Adipose tissue (tissue), 3 donors: ENCODE results near the gene TSPOAP1. TPM values are rescaled to one million over a fixed set of nuclear protein-coding genes. Genes with fewer than 3 reads are reported as not detected.

Experiments used
- H3K27ac ChIP-seq: one replicate; pipeline ENCODE4 v1.5.1; 2013; ENCODE audit warnings: low read depth, low read length
- WGBS, 3 donors: extraction: QIAGEN DNeasy Blood & Tissue Kit; methylation state at CpG; one replicate each; pipeline ENCODE4 v1.1.7; 2013; 5-methylcytosine and 5-hydroxymethylcytosine counted together
- polyA plus RNA-seq, 3 donors: library from polyadenylated mRNA; stranded (reverse); fragments of 200-250 nt; gene quantifications; one replicate each; pipeline ENCODE4 v1.2.3, GENCODE V29; 2013
- donor health status: healthy with polysubstance abuse.
- donor health status: Bipolar disorder and iron deficiency.
- donor health status: healthy.

The TSPOAP1 gene
- polyA plus RNA-seq, 3 donors = 4.4 to 11.9 (median 5.3) TPM

GRCh38 chr17:58263773-58264172 lies 64.8 kb downstream of the TSPOAP1 start:
- no peak overlapping the region for H3K27ac ChIP-seq
- WGBS, 3 donors = 66 to 85% (median 75%) methylated on average over 1 of the region's 1 CpG

DNA sequence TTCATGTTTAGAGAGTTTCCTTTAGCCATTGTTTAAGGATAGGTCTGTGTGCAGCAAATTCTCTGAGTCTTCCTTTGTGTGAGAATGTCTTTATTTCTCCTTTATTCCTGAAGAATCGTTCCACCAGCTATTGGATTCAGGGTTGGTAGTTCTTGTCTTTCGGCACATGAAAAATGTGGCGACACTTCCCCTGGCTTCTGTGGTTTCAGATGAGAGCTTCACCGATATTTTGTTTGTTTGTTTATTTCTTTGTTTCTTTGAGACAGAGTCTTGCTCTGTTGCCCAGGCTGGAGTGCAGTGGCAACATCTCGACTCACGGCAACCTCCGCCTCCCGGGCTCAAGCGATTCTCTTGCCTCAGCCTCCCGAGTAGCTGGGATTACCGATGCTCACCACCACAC lies 66.4 kb downstream of the TSPOAP1 start:
- no peak overlapping the region for H3K27ac ChIP-seq
- 78 to 85% (median 82%) methylated on average over 11 of the region's 11 CpGs for WGBS, 3 donors

DNA sequence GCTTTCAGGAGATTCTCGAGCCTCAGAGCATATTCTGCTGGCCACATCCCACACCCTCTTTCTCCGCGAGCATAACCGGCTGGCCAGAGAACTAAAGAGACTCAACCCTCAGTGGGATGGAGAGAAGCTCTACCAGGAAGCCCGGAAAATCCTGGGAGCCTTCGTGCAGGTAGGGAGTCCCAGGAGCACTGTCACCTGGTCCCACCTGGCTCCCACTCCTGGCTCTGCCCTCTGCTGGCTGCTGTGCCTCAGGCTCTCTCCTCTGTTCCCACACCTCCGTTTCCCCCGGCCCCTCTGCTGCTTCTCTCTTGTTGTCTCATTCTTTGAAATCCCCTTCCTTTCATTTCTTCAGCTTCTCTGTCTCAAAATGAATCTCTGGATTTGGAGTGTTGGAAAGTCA lies 73.8 kb downstream of the TSPOAP1 start:
- WGBS, 3 donors = 22 to 27% (median 24%) methylated on average over 8 of the region's 8 CpGs
- no peak overlapping the region for H3K27ac ChIP-seq

DNA sequence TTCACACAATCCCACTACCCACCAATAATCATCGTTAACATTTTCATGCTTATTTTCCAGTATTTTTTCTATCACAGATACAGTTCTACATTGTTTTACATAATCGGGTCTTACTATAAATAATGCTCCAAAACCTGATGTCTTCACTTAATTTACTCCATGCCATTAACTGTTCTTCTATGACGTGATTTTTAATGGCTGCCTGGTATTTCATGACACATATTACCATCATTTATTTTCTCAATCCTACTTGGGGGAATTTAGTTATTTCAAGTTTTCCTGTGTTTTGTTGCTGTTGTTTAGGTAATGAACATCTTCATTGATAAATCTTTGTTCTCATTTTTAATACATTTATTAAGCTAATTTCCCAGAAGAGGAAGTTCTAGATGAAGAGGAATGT lies 75.5 kb downstream of the TSPOAP1 start:
- 80 to 86% (median 81%) methylated on average over 3 of the region's 3 CpGs for WGBS, 3 donors
- no peak overlapping the region for H3K27ac ChIP-seq

DNA sequence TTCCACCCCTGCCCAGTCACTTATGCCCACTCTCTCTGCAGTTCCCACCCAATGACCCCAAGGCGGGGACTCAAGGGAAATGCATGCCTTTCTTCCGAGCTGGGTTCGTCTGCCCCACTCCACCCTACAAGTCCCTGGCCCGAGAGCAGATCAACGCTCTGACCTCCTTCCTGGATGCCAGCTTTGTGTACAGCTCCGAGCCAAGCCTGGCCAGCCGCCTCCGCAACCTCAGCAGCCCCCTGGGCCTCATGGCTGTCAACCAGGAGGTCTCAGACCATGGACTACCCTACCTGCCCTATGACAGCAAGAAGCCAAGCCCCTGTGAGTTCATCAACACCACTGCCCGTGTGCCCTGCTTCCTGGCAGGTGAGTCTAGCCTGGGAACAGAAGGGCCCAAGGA lies 76.5 kb downstream of the TSPOAP1 start:
- 57 to 74% (median 68%) methylated on average over 9 of the region's 9 CpGs for WGBS, 3 donors
- no peak overlapping the region for H3K27ac ChIP-seq

Other genes with a start within 250 kb of the TSPOAP1 start
- gene DYNLL2, start 245.4 kb downstream of the TSPOAP1 start, polyA plus RNA-seq = 10 to 100 TPM; 11.1 to 39.3 (median 16.7) TPM
- under 1 TPM in 2 of 3 donors, not detected in 1; 0.01 to 0.11 TPM for gene OR4D1, start 180.4 kb downstream of the TSPOAP1 start, polyA plus RNA-seq
- gene OR4D2, start 161.8 kb downstream of the TSPOAP1 start, polyA plus RNA-seq = not detected
- not detected for gene EPX, start 136.1 kb downstream of the TSPOAP1 start, polyA plus RNA-seq
- gene MKS1, start 109.5 kb downstream of the TSPOAP1 start, polyA plus RNA-seq = 1 to 10 TPM; 7.0 to 8.9 (median 8.2) TPM
- gene LPO, start 90.2 kb downstream of the TSPOAP1 start, polyA plus RNA-seq = 1 to 10 TPM in 1 of 3 donors, under 1 TPM in 1, not detected in 1; 0.07 to 1.3 TPM
- 1 to 10 TPM in 1 of 3 donors, under 1 TPM in 2; 0.15 to 1.0 (median 0.34) TPM for gene MPO, start 47.9 kb downstream of the TSPOAP1 start, polyA plus RNA-seq
- gene SUPT4H1, start 23.4 kb upstream of the TSPOAP1 start, polyA plus RNA-seq = 10 to 100 TPM; 30.6 to 91.4 (median 67.8) TPM
- 1 to 10 TPM in 1 of 3 donors, under 1 TPM in 1, not detected in 1; 0.16 to 4.8 TPM for gene RNF43, start 88.7 kb upstream of the TSPOAP1 start, polyA plus RNA-seq
- under 1 TPM; 0.01 to 0.11 (median 0.02) TPM for gene HSF5, start 159.6 kb upstream of the TSPOAP1 start, polyA plus RNA-seq
- gene MTMR4, start 185.8 kb upstream of the TSPOAP1 start, polyA plus RNA-seq = 1 to 10 TPM; 8.1 to 9.4 (median 8.4) TPM